Spleen (tissue), 11 donors: ENCODE measurements around the gene BABAM2. TPM values are rescaled to one million over a fixed set of nuclear protein-coding genes. Genes with fewer than 3 reads are reported as not detected.
"Not testable (repeated sequence)": the region's sequence is repeated elsewhere in the genome, so short reads cannot be mapped to it uniquely, and the experiment has no call there.

Experiments used
- DNase-seq: peaks from one replicate; pipeline ENCODE4 v3.0.0-alpha.2; 2020
- H3K27ac ChIP-seq, 8 donors: fragments of 200-600 bp; sonication (generic) in 7 of 8; 1 replicate in 4 of 8; 2 replicates in 4 of 8; pipeline versions ENCODE4 v1.5.0 to v1.8.0; 2016 to 2021; ENCODE audit warnings: inconsistent platforms in 4 of 8, mild to moderate bottlenecking in 4 of 8, moderate library complexity in 1 of 8
- H3K27me3 ChIP-seq, 7 donors: fragments of 200-600 bp; sonication (generic) in 6 of 7; replicated peaks in 1 of 7; 1 replicate in 4 of 7; 2 replicates in 3 of 7; pipeline versions ENCODE4 v1.5.0 to v1.8.0; 2016 to 2021; ENCODE audit warnings: inconsistent platforms in 3 of 7, mild to moderate bottlenecking in 1 of 7
- H3K36me3 ChIP-seq, 6 donors: fragments of 200-600 bp; sonication (generic) in 5 of 6; 1 replicate in 4 of 6; 2 replicates in 2 of 6; pipeline versions ENCODE4 v1.5.0 to v1.8.0; 2016 to 2021; ENCODE audit warnings: inconsistent platforms in 2 of 6
- H3K4me1 ChIP-seq, 6 donors: fragments of 200-600 bp; sonication (generic) in 5 of 6; 1 replicate in 3 of 6; 2 replicates in 3 of 6; pipeline versions ENCODE4 v1.5.0 to v1.8.0; 2016 to 2021; ENCODE audit warnings: inconsistent platforms in 3 of 6
- H3K4me3 ChIP-seq, 8 donors: fragments of 200-600 bp; sonication (generic) in 7 of 8; 1 replicate in 4 of 8; 2 replicates in 4 of 8; pipeline versions ENCODE4 v1.5.0 to v1.8.0; 2016 to 2021; ENCODE audit warnings: inconsistent platforms in 4 of 8, mild to moderate bottlenecking in 4 of 8, moderate library complexity in 2 of 8
- H3K9me3 ChIP-seq, 8 donors: fragments of 200-600 bp; sonication (generic) in 7 of 8; 1 replicate in 4 of 8; 2 replicates in 4 of 8; pipeline versions ENCODE4 v1.5.0 to v1.8.0; 2016 to 2021; ENCODE audit warnings: inconsistent platforms in 4 of 8
- POLR2A ChIP-seq, 3 donors: fragments of 450-650 bp; IDR thresholded peaks; one replicate each; pipeline ENCODE4 v1.5.1; 2017; ENCODE audit warnings: antibody characterized with exemption in 3 of 3, mild to moderate bottlenecking in 1 of 3
- POLR2AphosphoS5 ChIP-seq, 3 donors: sonication (generic); formaldehyde crosslinking; IDR thresholded peaks; one replicate each; pipeline ENCODE4 v1.5.1; 2017; ENCODE audit warnings: antibody characterized with exemption in 3 of 3
- WGBS, 5 donors: extraction: QIAGEN DNeasy Blood & Tissue Kit in 3 of 5; methylation state at CpG; one replicate each; pipeline versions ENCODE4 v1.1.5 to v1.1.7; 2013 to 2018; 5-methylcytosine and 5-hydroxymethylcytosine counted together
- intact Hi-C: fragments of 100-400 bp; cut with DNase I; formaldehyde crosslinking; loops from one replicate; pipeline ENCODE4 v1.15.0; 2023; ENCODE audit warnings: low total_unique reads
- polyA plus RNA-seq, 3 donors: library from polyadenylated mRNA; stranded (reverse); fragments of 200-250 nt; gene quantifications; one replicate each; pipeline ENCODE4 v1.2.1, GENCODE V29; 2013
- total RNA-seq, 7 donors: library from RNA; depleted of rRNA in 3 of 7; stranded (reverse); fragments of >200 nt in 3 of 7; fragmentation: NEBNext Ultra II Directional in 4 of 7; extraction: Animal tissue kit (Norgen Biotek cat#: 25700) in 4 of 7; gene quantifications; one replicate each; pipeline versions ENCODE4 v1.1.0 to v1.2.1, GENCODE V29; 2016 to 2021
- TF ChIP-seq, protein P1 (sequence below), 11 experiments: fragments of 200-600 bp in 7 of 11; fragments of 450-650 bp in 4 of 11; sonication (generic) in 4 of 11; IDR thresholded peaks in 8 of 11; conservative IDR thresholded peaks in 3 of 11; 1 replicate in 7 of 11; 2 replicates in 4 of 11; pipeline versions ENCODE4 v1.4.0 to v1.8.0; 2016 to 2021; ENCODE audit warnings: antibody characterized with exemption in 11 of 11, inconsistent platforms in 4 of 11, mild to moderate bottlenecking in 1 of 11
- donor health status: healthy with polysubstance abuse.
- donor health status: DM: no; HTN: no; CAD: no; lungs with moderate emphysema.
- donor health status: DM: no; HTN: no; CAD: no.
- donor health status: Bipolar disorder and iron deficiency.
- donor health status: healthy.
- donor health status: DM: no; HTN: no; CAD: no.
- donor health status: DM: yes; HTN: yes; CAD: no.

The BABAM2 gene
- total and polyA plus RNA-seq, 10 donors, result 16.1 to 70.1 (median 55.0) TPM

DNA sequence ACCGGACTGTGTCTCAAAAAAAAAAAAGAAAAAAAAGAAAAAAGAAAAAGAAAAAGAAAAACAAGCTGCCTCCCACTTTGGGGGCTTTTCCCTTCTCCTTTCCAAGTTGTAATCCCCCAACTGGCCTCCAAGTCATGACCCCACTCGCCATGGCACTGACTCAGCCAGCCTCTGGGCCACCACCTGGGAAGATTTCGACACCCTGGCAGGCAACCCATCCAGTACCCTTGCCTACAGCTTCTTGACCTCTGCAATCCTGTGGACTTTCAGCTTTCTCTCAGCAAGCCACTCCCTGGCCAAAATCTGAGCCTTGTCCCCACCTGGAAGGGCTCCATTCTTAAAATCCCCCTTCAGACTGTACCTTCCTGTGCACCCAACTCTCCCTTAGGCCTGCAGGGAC lies 479.8 kb downstream of the BABAM2 start:
- TF ChIP-seq, protein P1, sequence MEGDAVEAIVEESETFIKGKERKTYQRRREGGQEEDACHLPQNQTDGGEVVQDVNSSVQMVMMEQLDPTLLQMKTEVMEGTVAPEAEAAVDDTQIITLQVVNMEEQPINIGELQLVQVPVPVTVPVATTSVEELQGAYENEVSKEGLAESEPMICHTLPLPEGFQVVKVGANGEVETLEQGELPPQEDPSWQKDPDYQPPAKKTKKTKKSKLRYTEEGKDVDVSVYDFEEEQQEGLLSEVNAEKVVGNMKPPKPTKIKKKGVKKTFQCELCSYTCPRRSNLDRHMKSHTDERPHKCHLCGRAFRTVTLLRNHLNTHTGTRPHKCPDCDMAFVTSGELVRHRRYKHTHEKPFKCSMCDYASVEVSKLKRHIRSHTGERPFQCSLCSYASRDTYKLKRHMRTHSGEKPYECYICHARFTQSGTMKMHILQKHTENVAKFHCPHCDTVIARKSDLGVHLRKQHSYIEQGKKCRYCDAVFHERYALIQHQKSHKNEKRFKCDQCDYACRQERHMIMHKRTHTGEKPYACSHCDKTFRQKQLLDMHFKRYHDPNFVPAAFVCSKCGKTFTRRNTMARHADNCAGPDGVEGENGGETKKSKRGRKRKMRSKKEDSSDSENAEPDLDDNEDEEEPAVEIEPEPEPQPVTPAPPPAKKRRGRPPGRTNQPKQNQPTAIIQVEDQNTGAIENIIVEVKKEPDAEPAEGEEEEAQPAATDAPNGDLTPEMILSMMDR (IDR thresholded peaks at IDR 0.05 in 8 of 11, conservative IDR thresholded peaks at IDR 0.05 in 3 of 11), result no peak
- TF ChIP-seq POLR2A (IDR thresholded peaks at IDR 0.05) (no peak), POLR2AphosphoS5 (IDR thresholded peaks at IDR 0.05) (no peak)
- peaks cover 11 to 27% (median 23%) of the 10 kb centered on the region in 6 donors for H3K4me1 ChIP-seq
- no peak overlapping the region for H3K27ac ChIP-seq
- H3K36me3 ChIP-seq, result no peaks in the 10 kb centered on the region
- 75 to 83% (median 81%) methylated on average over 3 of the region's 3 CpGs for WGBS, 5 donors
- DNase-seq, result no peak
- H3K9me3 ChIP-seq, result no peaks in the 10 kb centered on the region
- intact Hi-C loops, result no loop called here
- no peak overlapping the region for H3K4me3 ChIP-seq
- peaks cover 0 to 5% (median 0%) of the 10 kb centered on the region in 7 donors for H3K27me3 ChIP-seq

DNA sequence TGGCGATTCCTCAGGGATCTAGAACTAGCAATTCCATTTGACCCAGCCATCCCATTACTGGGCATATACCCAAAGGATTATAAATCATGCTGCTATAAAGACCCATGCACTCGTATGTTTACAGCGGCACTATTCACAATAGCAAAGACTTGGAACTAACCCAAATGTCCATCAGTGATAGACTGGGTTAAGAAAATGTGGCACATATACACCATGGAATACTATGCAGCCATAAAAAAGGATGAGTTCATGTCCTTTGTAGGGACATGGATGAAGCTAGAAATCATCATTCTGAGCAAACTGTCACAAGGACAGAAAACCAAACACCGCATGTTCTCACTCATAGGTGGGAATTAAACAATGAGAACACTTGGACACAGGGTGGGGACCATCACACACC lies 481.2 kb downstream of the BABAM2 start:
- H3K27me3 ChIP-seq, H3K27ac ChIP-seq, intact Hi-C loops, H3K4me3 ChIP-seq, H3K36me3 ChIP-seq, DNase-seq, H3K9me3 ChIP-seq: not testable (repeated sequence)
- H3K4me1 ChIP-seq, result peaks cover 7 to 13% (median 9%) of the 10 kb centered on the region in 6 donors
- 86 to 93% (median 89%) methylated on average over 3 to 4 of the region's 4 CpGs for WGBS, 5 donors

DNA sequence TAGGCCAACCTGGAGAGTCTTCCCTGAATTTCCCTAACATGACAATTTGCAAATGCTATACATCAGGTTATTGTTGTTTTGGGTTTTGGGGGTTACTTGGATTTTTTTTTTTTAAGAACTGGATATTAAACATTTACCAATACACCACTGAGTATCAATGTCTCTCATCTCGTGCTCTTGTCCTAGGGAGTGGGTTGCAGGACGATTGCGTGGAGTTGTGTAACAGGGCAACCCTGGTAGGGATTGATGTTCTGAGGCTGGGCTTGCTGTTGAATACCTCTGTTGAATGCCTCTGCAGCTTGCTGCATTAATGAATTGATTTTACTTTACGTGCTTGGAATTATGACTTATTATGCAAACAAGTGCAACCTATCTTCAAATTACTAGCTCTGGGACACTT lies 483.3 kb downstream of the BABAM2 start:
- intact Hi-C loops, result no loop called here
- Histone ChIP-seq H3K4me1 (peaks cover 0 to 16% (median 10%) of the 10 kb centered on the region in 6 donors), H3K4me3 (no peak overlapping the region), H3K27me3 (peaks cover 0 to 16% (median 0%) of the 10 kb centered on the region in 7 donors), H3K27ac (no peak overlapping the region), H3K9me3 (no peaks in the 10 kb centered on the region), H3K36me3 (no peaks in the 10 kb centered on the region)
- DNase-seq, result no peak
- TF ChIP-seq, protein P1 (IDR thresholded peaks at IDR 0.05 in 8 of 11, conservative IDR thresholded peaks at IDR 0.05 in 3 of 11), result no peak
- TF ChIP-seq POLR2A (IDR thresholded peaks at IDR 0.05) (no peak), POLR2AphosphoS5 (IDR thresholded peaks at IDR 0.05) (no peak)
- 61 to 86% (median 78%) methylated on average over 4 of the region's 4 CpGs for WGBS, 5 donors

DNA sequence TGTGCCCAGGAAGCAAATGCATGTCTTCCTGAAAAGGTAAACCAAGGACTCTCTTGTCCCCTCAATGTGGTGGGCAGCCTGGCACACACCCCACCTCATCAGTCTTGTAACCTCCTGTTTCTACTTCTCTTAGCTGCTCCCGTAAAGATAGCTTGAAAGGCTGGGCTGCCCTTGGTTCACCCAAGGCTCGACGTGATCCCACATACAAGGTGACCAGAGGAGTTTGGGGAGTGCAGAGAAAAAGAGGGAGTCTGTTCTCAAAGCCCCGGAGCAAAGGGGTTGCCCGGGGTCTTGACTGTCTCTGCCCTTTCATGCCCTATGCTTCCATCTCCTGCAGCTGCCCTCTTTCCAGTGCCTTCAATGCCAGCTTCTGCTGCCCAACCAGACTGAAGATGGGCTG lies 483.8 kb downstream of the BABAM2 start:
- 82 to 91% (median 88%) methylated on average over 5 of the region's 5 CpGs for WGBS, 5 donors
- peaks cover 0 to 16% (median 0%) of the 10 kb centered on the region in 7 donors for H3K27me3 ChIP-seq
- DNase-seq, result peak; percentile 56

More for the DNA sequence above, 483.8 kb downstream of the BABAM2 start:
- H3K27ac ChIP-seq, result no peak overlapping the region
- H3K4me3 ChIP-seq, result no peak overlapping the region
- H3K36me3 ChIP-seq, result no peaks in the 10 kb centered on the region
- TF ChIP-seq POLR2A (IDR thresholded peaks at IDR 0.05) (no peak), POLR2AphosphoS5 (IDR thresholded peaks at IDR 0.05) (no peak)
- TF ChIP-seq, protein P1 (IDR thresholded peaks at IDR 0.05 in 8 of 11, conservative IDR thresholded peaks at IDR 0.05 in 3 of 11), result no peak
- intact Hi-C loops, result no loop called here
- H3K9me3 ChIP-seq, result no peaks in the 10 kb centered on the region
- H3K4me1 ChIP-seq, result peaks cover 0 to 21% (median 14%) of the 10 kb centered on the region in 6 donors
